Glomerular visceral epithelial cell (primary cell): ENCODE measurements around the gene VPS16.
"Not testable (repeated sequence)": the region's sequence is repeated elsewhere in the genome, so short reads cannot be mapped to it uniquely, and the experiment has no call there.

Experiments
- DNase-seq: peaks from one replicate; pipeline ENCODE4 v3.0.0-alpha.2; 2016; ENCODE audit errors: extremely low spot score

The VPS16 gene

GRCh38 chr20:2871661-2872458 lies 31.3 kb downstream of the VPS16 start:
- no peak for DNase-seq

- DNase-seq: peak; percentile 45
Measured at GRCh38 chr20:2872459-2873009, 32.0 kb downstream of the VPS16 start.

DNA sequence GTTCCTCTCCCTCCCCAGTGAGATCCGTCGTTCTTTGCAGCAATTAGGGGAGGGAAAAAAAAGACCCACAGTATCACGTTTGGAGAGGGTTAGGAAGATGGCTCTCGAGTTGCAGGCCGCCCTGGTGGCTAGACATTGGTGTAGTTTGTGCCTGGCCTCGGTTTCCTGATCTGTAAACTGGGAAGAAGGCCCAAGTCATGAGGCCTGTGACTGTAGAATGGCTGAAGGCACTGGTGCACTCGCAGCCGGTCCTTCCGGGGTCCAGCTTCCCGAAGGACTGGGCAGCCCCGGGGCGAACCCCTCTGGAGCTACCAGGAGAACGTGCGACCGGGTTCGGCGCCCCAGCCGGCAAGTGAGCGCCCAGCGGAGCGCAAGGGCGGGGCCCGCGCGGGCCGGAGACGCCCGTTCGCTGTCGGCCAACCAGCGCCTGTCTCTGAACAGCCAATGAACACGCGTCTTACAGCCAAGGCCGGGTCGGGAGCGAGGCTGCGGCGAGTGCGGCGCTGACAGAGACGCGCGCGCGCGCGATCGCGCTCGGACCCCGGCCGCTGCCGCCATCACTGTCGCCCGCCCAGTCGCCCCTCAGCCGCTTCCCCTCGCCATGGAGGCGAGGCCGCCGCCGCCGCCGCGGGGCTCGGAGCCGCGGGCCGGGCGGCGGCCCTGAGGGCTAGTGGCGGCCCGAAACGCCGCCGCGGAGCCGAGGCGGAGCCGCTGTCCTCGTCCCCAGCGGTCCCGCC lies 32.6 kb downstream of the VPS16 start, which contains the start of gene PTPRA:
TSS of gene PTPRA (plus strand) at position 472 of the 737 bp plus-strand sequence. CDS start 90,797 bp downstream, outside the sequence.
- DNase-seq: peak; percentile 94

DNA sequence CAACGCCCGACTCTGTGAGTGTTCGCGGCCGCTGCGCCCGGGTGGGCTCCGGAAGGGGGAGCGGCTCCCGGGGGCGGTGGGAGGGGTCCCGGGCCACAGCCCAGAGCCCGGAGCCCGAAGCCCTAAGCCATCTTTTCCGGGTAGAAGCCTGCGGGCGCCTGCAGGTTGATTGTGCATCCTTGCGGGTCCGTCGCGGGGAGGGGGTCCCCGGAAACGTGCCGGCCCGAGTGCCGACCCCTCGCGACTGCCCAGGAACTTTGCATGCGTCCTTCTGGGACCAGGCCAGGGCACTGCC lies 33.1 kb downstream of the VPS16 start:
- DNase-seq: peak; percentile 64

DNA sequence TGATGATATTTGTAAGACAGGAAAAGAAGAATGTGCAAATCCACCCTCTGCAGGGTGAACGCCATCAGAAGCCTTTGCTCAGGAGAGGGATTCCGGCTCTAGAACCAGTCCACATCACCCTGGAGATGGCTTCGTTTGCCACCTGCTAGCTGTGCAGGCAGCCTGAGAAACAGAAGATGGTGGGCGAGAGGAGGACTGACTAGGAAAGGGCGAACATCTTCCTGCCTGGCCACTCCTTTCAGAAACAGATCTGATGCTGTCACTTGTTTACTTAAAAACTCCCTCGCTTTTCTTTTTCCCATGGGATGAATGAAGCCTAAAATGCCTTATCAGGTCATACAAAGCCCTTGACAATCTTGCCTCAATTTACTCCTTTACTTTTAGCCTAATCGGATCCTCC lies 33.9 kb downstream of the VPS16 start:
- peak; percentile 21 for DNase-seq

DNA sequence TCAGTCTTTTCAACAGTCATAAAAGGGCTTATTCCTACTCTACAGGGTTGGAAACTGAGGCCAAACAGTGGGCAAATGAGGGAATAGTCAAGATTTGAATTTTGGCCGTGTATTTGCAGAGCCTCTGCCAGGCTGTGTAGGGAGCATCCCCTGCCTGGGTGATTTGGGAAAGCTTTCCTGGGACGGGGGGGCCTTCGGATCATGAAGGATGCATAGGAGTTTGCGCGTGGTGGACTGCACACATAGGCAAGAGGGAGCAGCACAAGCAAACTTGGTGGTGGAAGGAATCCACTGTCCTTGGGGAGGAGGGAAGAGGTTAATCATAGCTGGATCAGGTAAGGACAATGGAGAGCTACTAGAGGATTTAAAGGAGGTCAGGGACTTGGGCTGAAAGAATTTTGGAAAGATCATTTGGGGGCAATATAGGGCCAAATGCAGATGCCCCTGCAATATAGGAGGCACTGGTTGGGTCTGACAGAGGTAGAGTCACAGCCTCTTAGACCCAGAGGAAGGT lies 35.2 kb downstream of the VPS16 start:
- no peak for DNase-seq

- no peak for DNase-seq
Measured at GRCh38 chr20:2878515-2878914, 38.0 kb downstream of the VPS16 start.

- DNase-seq: peak; percentile 40
Measured at GRCh38 chr20:2879146-2879545, 38.6 kb downstream of the VPS16 start.

DNA sequence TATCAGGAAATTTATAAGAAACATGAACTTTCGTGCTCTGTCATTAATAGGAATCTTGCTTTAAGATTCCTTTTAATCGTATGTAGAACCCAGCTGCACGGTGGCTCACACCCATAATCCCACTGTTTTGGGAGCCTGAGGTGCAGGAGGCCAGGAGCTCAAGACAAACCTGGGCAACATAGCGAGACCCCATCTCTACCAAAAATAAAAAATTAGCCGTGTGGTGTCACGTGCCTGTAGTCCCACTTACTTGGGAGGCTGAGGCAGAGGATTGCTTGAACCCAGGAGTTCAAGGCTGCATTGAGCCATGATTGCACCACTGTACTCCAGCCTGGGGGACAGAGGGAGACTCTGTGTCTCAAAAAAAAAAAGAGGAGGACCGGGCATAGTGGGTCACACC lies 40.1 kb downstream of the VPS16 start:
- DNase-seq: no peak

DNA sequence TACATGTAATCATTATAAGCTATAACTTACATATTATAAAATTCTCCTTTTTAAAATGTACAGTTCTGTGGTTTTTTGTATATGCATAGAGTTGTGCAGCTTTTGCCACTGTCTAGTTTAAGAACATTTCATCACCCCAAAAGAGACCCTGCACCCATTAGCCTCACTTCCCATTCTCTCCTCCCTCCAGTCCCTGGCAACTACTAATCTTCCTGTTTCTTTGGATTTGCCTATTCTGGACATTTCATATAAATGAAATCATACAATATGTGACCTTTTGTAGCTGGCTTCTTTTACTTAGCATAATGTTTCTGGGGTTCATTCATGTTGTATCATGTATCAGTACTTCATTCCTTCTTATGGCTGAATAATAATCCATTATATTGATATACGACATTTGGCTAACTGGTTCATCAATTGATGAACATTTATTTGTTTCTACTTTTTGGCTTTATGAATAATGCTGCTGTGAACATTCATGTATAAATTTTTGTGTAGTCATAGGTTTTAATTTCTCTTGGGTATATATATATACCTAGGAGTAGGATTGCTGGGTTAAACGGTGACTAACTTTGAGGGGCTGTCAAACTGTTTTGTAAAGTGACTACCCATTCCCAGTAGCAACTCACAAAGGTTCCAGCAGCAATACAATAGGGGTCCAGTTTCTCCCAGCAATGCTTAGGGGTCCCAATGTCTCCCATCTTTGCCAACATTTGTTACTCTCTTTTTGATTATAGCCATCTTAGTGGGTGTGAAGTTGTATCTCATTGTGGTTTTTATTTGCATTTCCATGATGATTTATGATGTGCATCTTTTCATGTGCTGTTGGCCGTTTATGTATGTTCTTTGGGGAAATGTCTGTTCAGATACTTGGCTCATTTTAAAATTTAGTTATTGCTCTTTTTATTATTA lies 43.4 kb downstream of the VPS16 start:
- DNase-seq: no peak

DNA sequence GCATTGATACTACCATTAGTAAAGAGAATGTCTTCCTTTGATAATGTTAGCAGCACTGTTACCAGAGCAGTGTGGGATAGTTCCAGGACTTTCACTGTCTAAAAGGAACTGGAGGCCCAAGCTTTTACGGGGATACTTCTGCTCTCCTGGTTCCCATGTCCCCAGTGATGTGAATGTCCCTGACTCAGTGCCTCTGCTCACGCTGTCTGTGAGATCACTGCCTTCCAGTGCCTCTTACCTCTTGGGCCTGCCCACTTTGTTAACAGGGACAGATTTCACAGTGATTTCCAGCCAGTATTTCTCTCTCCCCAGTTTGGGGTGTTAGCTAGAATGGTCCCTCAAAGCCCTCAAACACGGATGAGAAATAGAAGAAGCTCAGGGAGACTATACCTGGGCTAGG lies 47.2 kb downstream of the VPS16 start:
- no peak for DNase-seq

- DNase-seq: no peak
Measured at GRCh38 chr20:2888224-2888955, 47.8 kb downstream of the VPS16 start.

GRCh38 chr20:2889209-2889608 lies 48.7 kb downstream of the VPS16 start:
- no peak for DNase-seq

GRCh38 chr20:2889797-2890196 lies 49.3 kb downstream of the VPS16 start:
- no peak for DNase-seq

DNA sequence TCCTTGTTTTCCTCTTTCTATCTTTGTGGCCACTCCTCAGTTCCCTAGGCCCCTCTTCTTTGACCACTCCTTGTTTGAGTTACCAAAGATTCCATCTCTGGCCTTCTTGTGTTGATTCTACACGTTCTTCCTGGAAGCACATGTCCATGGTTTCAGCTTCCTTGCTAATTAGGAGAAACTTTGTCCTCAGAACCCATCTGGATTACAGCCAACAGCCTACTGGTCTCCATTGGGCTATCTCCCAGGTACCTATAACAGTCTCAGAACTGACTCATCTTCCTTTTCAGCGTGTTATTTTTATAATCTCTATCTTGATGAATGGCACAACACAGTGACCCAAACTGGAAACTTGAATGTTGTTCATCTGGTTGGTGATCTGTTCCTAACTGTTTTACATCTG lies 50.2 kb downstream of the VPS16 start:
- DNase-seq: peak; percentile 26

GRCh38 chr20:2891343-2891742 lies 50.8 kb downstream of the VPS16 start:
- no peak for DNase-seq

DNA sequence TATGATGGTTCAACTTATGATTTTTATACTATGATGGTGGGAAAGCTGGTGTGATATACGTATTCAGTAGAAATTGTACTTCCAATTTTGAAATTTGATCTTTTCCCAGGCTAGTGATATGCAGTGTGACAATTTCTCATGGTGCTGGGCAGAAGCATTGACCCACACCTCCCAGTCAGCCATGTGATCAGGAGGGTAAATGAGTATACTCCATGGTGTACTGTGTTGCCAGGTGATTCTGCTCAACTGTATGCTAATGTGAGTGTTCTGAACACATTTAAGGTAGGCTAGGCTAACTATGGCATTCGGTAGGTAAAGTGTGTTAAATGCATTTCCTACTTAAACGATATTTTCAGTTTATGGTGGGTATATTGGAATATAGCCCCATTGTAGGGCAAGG lies 51.8 kb downstream of the VPS16 start:
- DNase-seq: no peak

GRCh38 chr20:2894221-2894620 lies 53.7 kb downstream of the VPS16 start:
- DNase-seq: no peak

GRCh38 chr20:2895154-2895553 lies 54.6 kb downstream of the VPS16 start:
- not testable (repeated sequence) for DNase-seq

DNA sequence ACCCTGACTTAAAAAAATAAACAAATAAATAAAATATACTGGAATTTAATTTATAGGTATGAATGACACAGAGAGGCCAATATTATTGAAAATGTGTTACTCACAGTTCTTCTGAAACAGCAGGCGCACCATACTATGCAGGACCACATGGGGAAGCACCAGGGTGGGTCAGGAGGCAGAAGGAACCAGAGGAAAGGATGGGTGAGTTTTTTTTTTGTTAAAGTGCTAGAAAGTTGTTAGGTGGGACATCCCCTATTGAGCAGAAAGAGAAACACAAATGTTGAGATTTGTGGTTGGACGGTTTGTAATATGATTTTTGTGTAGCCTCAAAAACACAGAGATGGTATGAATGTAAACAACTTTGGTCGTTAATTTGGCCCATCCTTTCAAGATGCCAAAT lies 58.7 kb downstream of the VPS16 start:
- no peak for DNase-seq
